Keratinocyte (primary cell): ENCODE measurements around the gene CASP10. TPM values are rescaled to one million over a fixed set of nuclear protein-coding genes. Genes with fewer than 3 reads are reported as not detected.

Experiments used
- DNase-seq: peaks from one replicate; pipeline ENCODE4 v3.0.0-alpha.2; 2011; ENCODE audit warnings: low read depth, missing footprints, low spot score
- FAIRE-seq: peaks from 2 replicates; lab custom pipeline; 2011; peaks lifted over from hg19 to GRCh38; lab: Jason Lieb, UNC
- H2AFZ ChIP-seq: 2 replicates; pipeline ENCODE4 v1.6.0; 2012; ENCODE audit warnings: low read length, control low read depth, inconsistent platforms; ENCODE audit not compliant: control insufficient read depth
- H3K27ac ChIP-seq: 2 replicates; pipeline ENCODE4 v1.5.1; 2011; ENCODE audit warnings: low read length; ENCODE audit not compliant: control insufficient read depth, insufficient read depth
- H3K27me3 ChIP-seq: 3 replicates; pipeline ENCODE4 v1.6.0; 2011; ENCODE audit warnings: low read length; ENCODE audit not compliant: control insufficient read depth, insufficient read depth; ENCODE audit errors: extremely low read depth
- H3K36me3 ChIP-seq, 2 experiments: 2 replicates in 1 of 2; 3 replicates in 1 of 2; pipeline ENCODE4 v1.5.1; 2011; ENCODE audit warnings: low read length in 2 of 2, mild to moderate bottlenecking in 1 of 2; ENCODE audit not compliant: control insufficient read depth in 2 of 2, insufficient read depth in 2 of 2; ENCODE audit errors: extremely low read depth in 1 of 2
- H3K4me1 ChIP-seq: 3 replicates; pipeline ENCODE4 v1.5.1; 2011; ENCODE audit warnings: low read length; ENCODE audit not compliant: control insufficient read depth, insufficient read depth; ENCODE audit errors: extremely low read depth
- H3K4me2 ChIP-seq: 3 replicates; pipeline ENCODE4 v1.6.0; 2011; ENCODE audit warnings: low read depth, low read length; ENCODE audit not compliant: control insufficient read depth, insufficient read depth; ENCODE audit errors: extremely low read depth
- H3K4me3 ChIP-seq, 3 experiments: fragments of 200-600 bp in 1 of 3; sonication (generic) in 1 of 3; 2 replicates in 2 of 3; 3 replicates in 1 of 3; pipeline ENCODE4 v1.5.1; 2011 to 2016; ENCODE audit warnings: low read length in 3 of 3, mild to moderate bottlenecking in 3 of 3, control low read depth in 2 of 3, inconsistent platforms in 1 of 3, low read depth in 1 of 3, mixed read lengths in 1 of 3, mixed run types in 1 of 3, moderate library complexity in 1 of 3; ENCODE audit not compliant: control insufficient read depth in 2 of 3, insufficient read depth in 2 of 3; ENCODE audit errors: extremely low read depth in 1 of 3
- H3K79me2 ChIP-seq: 2 replicates; pipeline ENCODE4 v1.6.0; 2012; ENCODE audit warnings: low read length; ENCODE audit not compliant: control insufficient read depth, insufficient read depth
- H3K9ac ChIP-seq: 3 replicates; pipeline ENCODE4 v1.6.0; 2011; ENCODE audit warnings: low read length; ENCODE audit not compliant: control insufficient read depth, insufficient read depth; ENCODE audit errors: extremely low read depth
- H3K9me1 ChIP-seq: 3 replicates; pipeline ENCODE4 v1.6.0; 2011; ENCODE audit warnings: low read length; ENCODE audit not compliant: control insufficient read depth, insufficient read depth; ENCODE audit errors: extremely low read depth
- H3K9me3 ChIP-seq: 2 replicates; pipeline ENCODE4 v1.5.1; 2012; ENCODE audit warnings: low read depth, low read length; ENCODE audit not compliant: control insufficient read depth
- H4K20me1 ChIP-seq: 3 replicates; pipeline ENCODE4 v1.6.0; 2011; ENCODE audit warnings: low read length; ENCODE audit not compliant: control insufficient read depth, insufficient read depth; ENCODE audit errors: extremely low read depth
- CTCF ChIP-seq, 3 experiments: IDR thresholded peaks in 1 of 3; conservative IDR thresholded peaks in 1 of 3; optimal IDR thresholded peaks in 1 of 3; 2 replicates in 2 of 3; 3 replicates in 1 of 3; pipeline versions ENCODE3 to v1.5.1; 2011; ENCODE audit warnings: low read length in 3 of 3, mild to moderate bottlenecking in 3 of 3, moderate library complexity in 2 of 3, control low read depth in 1 of 3, inconsistent platforms in 1 of 3; ENCODE audit not compliant: insufficient read depth in 2 of 3; ENCODE audit errors: extremely low read depth in 1 of 3
- EZH2 ChIP-seq: IDR thresholded peaks from one replicate; pipeline ENCODE4 v1.6.1; 2012; ENCODE audit warnings: inconsistent platforms, mild to moderate bottlenecking, low read length, moderate library complexity
- dilution Hi-C: fragments of 300-500 bp; cut with MboI; formaldehyde crosslinking; loops from one replicate; pipeline ENCODE4 v1.7.0; 2020; ENCODE audit warnings: low sequenced_read_pairs; ENCODE audit not compliant: extremely low pct_ligation_motif_present
- polyA plus RNA-seq, 5 experiments: library from polyadenylated mRNA; depleted of rRNA in 3 of 5; stranded (reverse) in 3 of 5; stranded (forward) in 1 of 5; unstranded in 1 of 5; fragments of >200 nt; gene quantifications; 1 replicate in 1 of 5; 2 replicates in 3 of 5; 3 replicates in 1 of 5; pipeline versions ENCODE4 v1.2.1 to v1.2.3, GENCODE V29; 2011 to 2012; ENCODE audit warnings: missing spikeins in 2 of 5, low read depth in 1 of 5, low replicate concordance in 1 of 5

The CASP10 gene
- polyA plus RNA-seq, 1 donor (not counting 4 experiments of a cell fraction or from before 2014, with no cell fraction given): 7.1 TPM

- no peak for DNase-seq
- Histone ChIP-seq H3K9me3 (no peaks in the 10 kb centered on the region), H3K79me2 (peaks cover 17% of the 10 kb centered on the region), H2AFZ (no peak overlapping the region), H3K27me3 (no peaks in the 10 kb centered on the region), H3K9me1 (no peaks in the 10 kb centered on the region), H3K36me3 (peaks cover 16 to 23% of the 10 kb centered on the region in 2 experiments), H3K4me3 (no peak overlapping the region), H3K4me2 (no peak overlapping the region), H3K27ac (no peak overlapping the region), H3K9ac (no peak overlapping the region), H3K4me1 (peaks cover 16% of the 10 kb centered on the region), H4K20me1 (no peaks in the 10 kb centered on the region)
- dilution Hi-C loops: no loop called here
- TF ChIP-seq EZH2: no peak
- no peak for FAIRE-seq
These were observed 42.9 kb upstream of the CASP10 start for GRCh38 chr2:201139836-201140604.

GRCh38 chr2:201144101-201145051 lies 38.6 kb upstream of the CASP10 start:
- Histone ChIP-seq H3K4me3 (no peak overlapping the region), H2AFZ (no peak overlapping the region), H3K79me2 (no peaks in the 10 kb centered on the region), H3K27me3 (no peaks in the 10 kb centered on the region), H3K4me1 (peaks cover 17% of the 10 kb centered on the region), H3K36me3 (peaks cover under 1 to 8% of the 10 kb centered on the region in 2 experiments), H3K9ac (no peak overlapping the region), H3K9me3 (no peaks in the 10 kb centered on the region), H4K20me1 (no peaks in the 10 kb centered on the region), H3K9me1 (no peaks in the 10 kb centered on the region), H3K27ac (no peak overlapping the region), H3K4me2 (no peak overlapping the region)
- FAIRE-seq (no peak), DNase-seq (no peak)
- dilution Hi-C loops: no loop called here
- no peak for TF ChIP-seq EZH2
- no peak for TF ChIP-seq CTCF (optimal IDR thresholded peaks at IDR 0.05 in 1 of 3, IDR thresholded peaks at IDR 0.05 in 1 of 3, conservative IDR thresholded peaks at IDR 0.05 in 1 of 3; ENCODE audit: extremely low read depth in 1 of 3, insufficient read depth in 2 of 3, low read length in 3 of 3)
